ENCODE results near the gene RETSAT.

RETSAT gene

GRCh38 chr2:85310330-85310729 is 44.0 kb downstream of the RETSAT start:
- no peak for DNase-seq
- Histone ChIP-seq H3K27ac (no peak overlapping the region), H3K36me3 (replicated peaks) (no peaks in the 10 kb centered on the region), H3K4me3 (ENCODE audit: low read depth, low read length) (no peak overlapping the region), H3K27me3 (replicated peaks) (no peaks in the 10 kb centered on the region)
- in situ Hi-C loops (cut with HindIII; ENCODE audit: low pct_ligation_motif_present, low sequenced_read_pairs) = no loop called here
- TF ChIP-seq, protein P1, sequence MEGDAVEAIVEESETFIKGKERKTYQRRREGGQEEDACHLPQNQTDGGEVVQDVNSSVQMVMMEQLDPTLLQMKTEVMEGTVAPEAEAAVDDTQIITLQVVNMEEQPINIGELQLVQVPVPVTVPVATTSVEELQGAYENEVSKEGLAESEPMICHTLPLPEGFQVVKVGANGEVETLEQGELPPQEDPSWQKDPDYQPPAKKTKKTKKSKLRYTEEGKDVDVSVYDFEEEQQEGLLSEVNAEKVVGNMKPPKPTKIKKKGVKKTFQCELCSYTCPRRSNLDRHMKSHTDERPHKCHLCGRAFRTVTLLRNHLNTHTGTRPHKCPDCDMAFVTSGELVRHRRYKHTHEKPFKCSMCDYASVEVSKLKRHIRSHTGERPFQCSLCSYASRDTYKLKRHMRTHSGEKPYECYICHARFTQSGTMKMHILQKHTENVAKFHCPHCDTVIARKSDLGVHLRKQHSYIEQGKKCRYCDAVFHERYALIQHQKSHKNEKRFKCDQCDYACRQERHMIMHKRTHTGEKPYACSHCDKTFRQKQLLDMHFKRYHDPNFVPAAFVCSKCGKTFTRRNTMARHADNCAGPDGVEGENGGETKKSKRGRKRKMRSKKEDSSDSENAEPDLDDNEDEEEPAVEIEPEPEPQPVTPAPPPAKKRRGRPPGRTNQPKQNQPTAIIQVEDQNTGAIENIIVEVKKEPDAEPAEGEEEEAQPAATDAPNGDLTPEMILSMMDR (IDR thresholded peaks at IDR 0.05; ENCODE audit: low read depth, low read length, missing control alignments) = no peak

DNA sequence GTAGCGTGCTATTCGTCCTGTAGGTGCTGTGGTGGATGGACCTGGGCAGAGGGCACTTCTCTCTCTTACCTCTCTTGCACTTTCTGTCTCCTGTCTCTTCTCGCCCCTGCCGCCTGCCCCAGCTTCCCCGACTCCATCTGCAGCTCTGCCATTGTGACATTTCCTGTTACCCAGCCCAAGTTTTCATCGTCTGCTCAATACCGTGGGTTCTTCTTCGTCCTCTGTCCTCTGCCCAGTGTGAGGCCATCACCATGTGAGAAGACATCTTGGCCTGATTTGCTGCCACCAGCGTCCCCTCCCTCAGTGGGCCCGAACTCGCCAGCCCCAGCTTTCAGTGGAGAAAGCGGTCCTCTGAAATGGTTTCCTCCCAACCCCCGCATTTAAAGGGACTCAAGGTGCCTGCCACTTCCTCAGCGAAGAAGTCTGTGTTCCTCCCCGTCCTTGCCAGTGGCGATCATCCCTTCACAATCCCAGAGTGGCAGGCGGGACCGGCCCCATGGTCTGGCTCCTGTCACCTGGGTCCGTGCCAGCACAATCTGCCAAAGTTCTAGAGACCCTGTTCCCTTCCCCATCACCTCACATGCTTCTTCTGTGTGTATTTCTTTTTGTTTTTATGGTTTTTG is 44.5 kb downstream of the RETSAT start:
- Histone ChIP-seq H3K36me3 (replicated peaks) (no peaks in the 10 kb centered on the region), H3K27ac (no peak overlapping the region), H3K4me3 (ENCODE audit: low read depth, low read length) (no peak overlapping the region), H3K27me3 (replicated peaks) (no peaks in the 10 kb centered on the region)
- in situ Hi-C loops (cut with HindIII; ENCODE audit: low pct_ligation_motif_present, low sequenced_read_pairs) = no loop called here
- TF ChIP-seq, protein P1 (IDR thresholded peaks at IDR 0.05; ENCODE audit: low read depth, low read length, missing control alignments) = no peak
- no peak for DNase-seq

DNA sequence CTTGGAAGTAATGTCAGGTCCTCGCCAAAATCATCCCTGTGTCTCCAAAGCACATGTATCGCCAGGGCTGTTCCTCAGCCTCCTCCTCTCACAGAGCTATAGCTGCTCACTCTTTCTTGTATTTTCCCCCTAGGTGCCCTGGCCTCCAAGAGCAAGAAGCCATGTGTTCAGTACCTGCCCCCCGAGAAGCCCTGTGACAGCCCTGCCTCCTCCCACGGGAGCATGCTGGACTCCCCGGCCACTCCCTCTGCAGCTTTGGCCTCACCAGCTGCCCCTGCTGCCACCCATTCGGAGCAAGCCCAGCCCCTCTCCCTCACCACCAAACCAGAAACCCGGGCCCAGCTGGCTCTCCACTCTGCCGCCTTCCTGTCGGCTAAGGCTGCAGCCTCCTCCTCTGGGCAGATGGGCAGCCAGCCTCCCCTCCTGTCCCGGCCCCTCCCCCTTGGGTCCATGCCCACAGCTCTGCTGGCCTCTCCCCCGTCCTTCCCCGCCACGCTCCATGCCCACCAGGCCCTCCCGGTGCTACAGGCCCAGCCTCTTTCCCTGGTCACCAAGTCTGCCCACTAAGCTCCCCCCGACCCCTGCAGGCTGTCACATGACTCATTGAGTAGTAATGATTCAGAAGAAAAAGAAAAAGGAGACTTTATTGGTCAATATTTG is 45.3 kb downstream of the RETSAT start:
- DNase-seq = no peak
- H3K4me3 ChIP-seq (ENCODE audit: low read depth, low read length) = no peak overlapping the region
- H3K36me3 ChIP-seq (replicated peaks) = no peaks in the 10 kb centered on the region
- H3K27ac ChIP-seq = no peak overlapping the region
- TF ChIP-seq, protein P1 (IDR thresholded peaks at IDR 0.05; ENCODE audit: low read depth, low read length, missing control alignments) = no peak
- no peaks in the 10 kb centered on the region for H3K27me3 ChIP-seq (replicated peaks)
- in situ Hi-C loops (cut with HindIII; ENCODE audit: low pct_ligation_motif_present, low sequenced_read_pairs) = no loop called here

DNA sequence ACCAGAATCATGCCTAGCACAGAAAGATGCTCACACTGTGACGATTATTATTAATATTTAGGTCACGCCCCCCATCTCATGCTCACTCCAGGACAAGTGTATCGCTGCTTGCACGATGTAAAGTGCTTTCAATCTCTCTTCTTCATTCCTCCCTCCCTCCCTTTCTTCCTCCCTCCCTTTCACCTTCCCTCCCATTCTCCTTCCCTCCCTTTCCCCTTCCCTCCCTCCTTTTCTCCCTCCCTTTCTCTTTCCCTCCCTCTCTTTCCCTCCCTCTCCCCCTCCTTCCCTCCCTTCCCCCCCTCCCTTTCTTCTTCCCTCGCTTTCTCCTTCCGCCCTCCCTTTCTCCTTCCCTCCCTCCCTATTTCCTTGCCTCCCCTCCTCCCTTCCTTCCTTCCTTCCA is 46.1 kb downstream of the RETSAT start:
- H3K36me3 ChIP-seq (replicated peaks) = no peaks in the 10 kb centered on the region
- in situ Hi-C loops (cut with HindIII; ENCODE audit: low pct_ligation_motif_present, low sequenced_read_pairs) = no loop called here
- DNase-seq = no peak
- H3K4me3 ChIP-seq (ENCODE audit: low read depth, low read length) = no peak overlapping the region
- TF ChIP-seq, protein P1 (IDR thresholded peaks at IDR 0.05; ENCODE audit: low read depth, low read length, missing control alignments) = no peak
- H3K27me3 ChIP-seq (replicated peaks) = no peaks in the 10 kb centered on the region
- H3K27ac ChIP-seq = no peak overlapping the region

GRCh38 chr2:85307527-85307897 is 46.8 kb downstream of the RETSAT start:
- Histone ChIP-seq H3K27me3 (replicated peaks) (no peaks in the 10 kb centered on the region), H3K27ac (no peak overlapping the region), H3K4me3 (ENCODE audit: low read depth, low read length) (no peak overlapping the region), H3K36me3 (replicated peaks) (no peaks in the 10 kb centered on the region)
- in situ Hi-C loops (cut with HindIII; ENCODE audit: low pct_ligation_motif_present, low sequenced_read_pairs) = no loop called here
- DNase-seq = no peak
- TF ChIP-seq, protein P1 (IDR thresholded peaks at IDR 0.05; ENCODE audit: low read depth, low read length, missing control alignments) = no peak
